Natural killer cell (primary cell): ENCODE results near the gene TLL2. TPM values are rescaled to one million over a fixed set of nuclear protein-coding genes. Genes with fewer than 3 reads are reported as not detected.

Experiments used
- ATAC-seq, 3 donors: fragments of 150-1000 bp in 2 of 3; fragments of 200-7000 bp in 1 of 3; cut with Tn5 transposase; 1 replicate in 1 of 3; 2 replicates in 2 of 3; pipeline ENCODE4 v1.10.0; 2021; ENCODE audit warnings: mild to moderate bottlenecking in 2 of 3, moderate library complexity in 2 of 3
- DNase-seq, 2 donors: peaks; one replicate each; pipeline versions ENCODE4 v3.0.0 to v3.0.0-alpha.2; 2013 to 2021; ENCODE audit warnings: mixed read lengths in 1 of 2
- H3K27ac ChIP-seq: one replicate; pipeline ENCODE4 v1.5.1; 2013; ENCODE audit warnings: mild to moderate bottlenecking, low read length
- H3K27me3 ChIP-seq: one replicate; pipeline ENCODE4 v1.6.1; 2013; ENCODE audit warnings: low read length; ENCODE audit not compliant: control insufficient read depth, insufficient read depth
- H3K36me3 ChIP-seq: one replicate; pipeline ENCODE4 v1.6.1; 2013; ENCODE audit warnings: low read length; ENCODE audit not compliant: control insufficient read depth, insufficient read depth
- H3K4me1 ChIP-seq: one replicate; pipeline ENCODE4 v1.6.1; 2013; ENCODE audit warnings: low read length; ENCODE audit not compliant: control insufficient read depth, insufficient read depth
- H3K4me3 ChIP-seq: one replicate; pipeline ENCODE4 v1.5.1; 2013; ENCODE audit warnings: low read length
- H3K9me3 ChIP-seq: one replicate; pipeline ENCODE4 v1.6.1; 2013; ENCODE audit warnings: low read length; ENCODE audit not compliant: control insufficient read depth, insufficient read depth
- H3K27ac Mint-ChIP-seq, 2 donors: one replicate each; pipeline ENCODE4 v1.8.0; 2022; ENCODE audit warnings: mild to moderate bottlenecking in 2 of 2, mixed read lengths in 2 of 2, moderate library complexity in 1 of 2
- H3K27me3 Mint-ChIP-seq, 2 donors: one replicate each; pipeline ENCODE4 v1.8.0; 2022; ENCODE audit warnings: low read depth in 2 of 2, mixed read lengths in 2 of 2
- H3K36me3 Mint-ChIP-seq: one replicate; pipeline ENCODE4 v1.8.0; 2022; ENCODE audit warnings: mixed read lengths
- H3K4me1 Mint-ChIP-seq, 2 donors: one replicate each; pipeline ENCODE4 v1.8.0; 2022; ENCODE audit warnings: mixed read lengths in 2 of 2
- H3K4me3 Mint-ChIP-seq: one replicate; pipeline ENCODE4 v1.8.0; 2022; ENCODE audit warnings: mild to moderate bottlenecking, moderate library complexity, mixed read lengths
- H3K9me3 Mint-ChIP-seq, 2 donors: one replicate each; pipeline ENCODE4 v1.8.0; 2022; ENCODE audit warnings: mixed read lengths in 2 of 2
- WGBS: methylation state at CpG from one replicate; pipeline ENCODE4 v1.1.7; 2013; ENCODE audit warnings: missing lambda C conversion rate; ENCODE audit not compliant: insufficient coverage; 5-methylcytosine and 5-hydroxymethylcytosine counted together
- intact Hi-C: fragments of 100-400 bp; cut with micrococcal nuclease; formaldehyde crosslinking; loops from one replicate; pipeline ENCODE4 v1.14.2; 2022
- total RNA-seq, 4 donors: library from RNA; stranded (reverse); fragments of 120-200 nt in 1 of 4; gene quantifications; one replicate each; pipeline versions ENCODE4 v1.2.3 to v1.2.4, GENCODE V29; 2013 to 2022
- TF ChIP-seq, protein P1 (sequence below): fragments of 200-600 bp; IDR thresholded peaks from one replicate; pipeline ENCODE4 v1.8.0; 2022; ENCODE audit warnings: antibody characterized with exemption

TLL2 gene
- total RNA-seq, 3 donors from 2014 or later (not counting 1 experiment from before 2014, with no cell fraction given): not detected

DNA sequence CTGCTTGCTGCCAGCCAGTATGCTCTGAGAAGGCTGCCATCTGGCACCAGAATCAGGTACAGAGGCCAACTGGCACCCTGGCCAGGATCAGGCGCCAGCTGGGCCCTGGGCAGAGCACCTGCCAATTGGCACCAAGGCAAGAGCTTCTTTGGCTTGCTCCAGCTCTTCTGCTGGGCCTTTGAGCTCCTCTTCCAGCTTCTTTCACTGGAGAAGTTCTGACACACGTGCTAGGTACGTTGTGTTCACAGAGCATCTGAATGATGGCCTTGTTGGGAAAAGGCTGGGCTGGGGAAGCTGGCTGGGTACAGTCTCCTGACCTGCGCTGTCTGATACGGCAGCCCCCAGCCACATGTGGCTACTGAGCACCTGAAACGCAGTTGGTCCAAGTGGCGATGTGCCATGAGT lies 123.3 kb downstream of the TLL2 start:
- no peaks in the 10 kb centered on the region for H3K36me3 Mint-ChIP-seq
- no peaks in the 10 kb centered on the region for H3K36me3 ChIP-seq
- H3K27me3 ChIP-seq: no peaks in the 10 kb centered on the region
- no peaks in the 10 kb centered on the region for H3K4me1 ChIP-seq
- TF ChIP-seq, protein P1, sequence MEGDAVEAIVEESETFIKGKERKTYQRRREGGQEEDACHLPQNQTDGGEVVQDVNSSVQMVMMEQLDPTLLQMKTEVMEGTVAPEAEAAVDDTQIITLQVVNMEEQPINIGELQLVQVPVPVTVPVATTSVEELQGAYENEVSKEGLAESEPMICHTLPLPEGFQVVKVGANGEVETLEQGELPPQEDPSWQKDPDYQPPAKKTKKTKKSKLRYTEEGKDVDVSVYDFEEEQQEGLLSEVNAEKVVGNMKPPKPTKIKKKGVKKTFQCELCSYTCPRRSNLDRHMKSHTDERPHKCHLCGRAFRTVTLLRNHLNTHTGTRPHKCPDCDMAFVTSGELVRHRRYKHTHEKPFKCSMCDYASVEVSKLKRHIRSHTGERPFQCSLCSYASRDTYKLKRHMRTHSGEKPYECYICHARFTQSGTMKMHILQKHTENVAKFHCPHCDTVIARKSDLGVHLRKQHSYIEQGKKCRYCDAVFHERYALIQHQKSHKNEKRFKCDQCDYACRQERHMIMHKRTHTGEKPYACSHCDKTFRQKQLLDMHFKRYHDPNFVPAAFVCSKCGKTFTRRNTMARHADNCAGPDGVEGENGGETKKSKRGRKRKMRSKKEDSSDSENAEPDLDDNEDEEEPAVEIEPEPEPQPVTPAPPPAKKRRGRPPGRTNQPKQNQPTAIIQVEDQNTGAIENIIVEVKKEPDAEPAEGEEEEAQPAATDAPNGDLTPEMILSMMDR: no peak
- H3K4me3 ChIP-seq: no peak overlapping the region
- intact Hi-C loops: no loop called here
- H3K27me3 Mint-ChIP-seq: peaks cover 12 to 27% of the 10 kb centered on the region in 2 donors
- no peaks in the 10 kb centered on the region for H3K9me3 ChIP-seq
- no peaks in the 10 kb centered on the region for H3K9me3 Mint-ChIP-seq
- no peak overlapping the region for H3K27ac ChIP-seq
- H3K4me1 Mint-ChIP-seq: no peaks in the 10 kb centered on the region
- DNase-seq (no peak), ATAC-seq (no peak)
- no peak overlapping the region for H3K4me3 Mint-ChIP-seq
- H3K27ac Mint-ChIP-seq: no peak overlapping the region
- WGBS: 81% methylated on average over 7 of the region's 7 CpGs

DNA sequence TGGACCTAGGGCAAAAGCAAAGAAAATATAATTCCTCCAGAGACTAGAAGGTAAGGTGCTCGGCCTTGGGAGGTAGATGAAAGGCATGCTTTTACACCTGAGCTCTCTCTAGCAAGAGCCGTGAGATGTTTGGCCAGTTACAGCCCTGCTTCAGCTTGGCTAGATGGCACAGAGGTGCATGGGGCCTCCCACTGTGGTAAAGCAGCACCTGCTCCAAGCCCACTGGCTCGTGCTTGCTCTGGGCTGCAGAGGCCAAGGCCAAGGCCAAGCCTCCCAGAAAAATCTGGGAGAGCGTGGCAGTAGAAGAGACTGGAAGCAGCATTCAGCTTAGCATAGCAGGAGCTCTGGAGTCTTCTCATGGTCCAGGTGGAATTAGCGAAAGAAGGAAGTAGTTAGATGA lies 123.9 kb downstream of the TLL2 start:
- DNase-seq: no peak
- Mint-ChIP-seq H3K36me3 (no peaks in the 10 kb centered on the region), H3K4me3 (no peak overlapping the region), H3K27ac (no peak overlapping the region), H3K9me3 (no peaks in the 10 kb centered on the region), H3K27me3 (peaks cover 12 to 27% of the 10 kb centered on the region in 2 donors), H3K4me1 (no peaks in the 10 kb centered on the region)
- H3K4me1 ChIP-seq: no peaks in the 10 kb centered on the region
- no peak overlapping the region for H3K4me3 ChIP-seq
- intact Hi-C loops: no loop called here
- H3K27me3 ChIP-seq: no peaks in the 10 kb centered on the region
- ATAC-seq: no peak
- TF ChIP-seq, protein P1: no peak
- no peaks in the 10 kb centered on the region for H3K36me3 ChIP-seq
- WGBS: 76% methylated on average over 5 of the region's 5 CpGs
- no peak overlapping the region for H3K27ac ChIP-seq
- H3K9me3 ChIP-seq: no peaks in the 10 kb centered on the region

DNA sequence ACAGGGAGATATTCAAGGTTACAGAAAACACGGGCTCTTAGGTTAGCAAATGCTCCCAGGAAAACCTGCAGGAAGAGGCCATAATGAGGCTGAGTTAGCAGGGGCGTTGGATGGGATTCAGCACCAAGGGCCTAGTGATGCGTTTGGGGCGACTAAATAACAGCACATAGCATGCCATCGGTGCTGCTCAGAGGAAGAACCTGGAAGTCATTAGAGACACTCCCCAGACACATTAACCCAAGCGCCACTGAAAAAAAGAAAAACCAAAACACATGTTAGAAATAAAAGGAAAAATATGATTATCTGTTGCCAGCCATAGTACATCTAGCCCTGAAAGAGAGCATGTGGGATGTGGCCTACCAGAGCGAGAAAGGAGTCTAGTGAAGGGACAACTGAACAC lies 126.1 kb downstream of the TLL2 start:
- intact Hi-C loops: no loop called here
- no peak overlapping the region for H3K27ac Mint-ChIP-seq
- H3K27me3 ChIP-seq: no peaks in the 10 kb centered on the region
- TF ChIP-seq, protein P1: no peak
- H3K4me1 Mint-ChIP-seq: no peaks in the 10 kb centered on the region
- H3K27me3 Mint-ChIP-seq: peaks cover 7 to 27% of the 10 kb centered on the region in 2 donors
- DNase-seq (no peak), ATAC-seq (no peak)
- H3K4me3 ChIP-seq: no peak overlapping the region
- 86% methylated on average over 6 of the region's 7 CpGs for WGBS
- H3K36me3 Mint-ChIP-seq: no peaks in the 10 kb centered on the region
- H3K9me3 Mint-ChIP-seq: no peaks in the 10 kb centered on the region
- no peaks in the 10 kb centered on the region for H3K36me3 ChIP-seq
- H3K27ac ChIP-seq: no peak overlapping the region
- no peaks in the 10 kb centered on the region for H3K9me3 ChIP-seq
- H3K4me3 Mint-ChIP-seq: no peak overlapping the region
- H3K4me1 ChIP-seq: no peaks in the 10 kb centered on the region

DNA sequence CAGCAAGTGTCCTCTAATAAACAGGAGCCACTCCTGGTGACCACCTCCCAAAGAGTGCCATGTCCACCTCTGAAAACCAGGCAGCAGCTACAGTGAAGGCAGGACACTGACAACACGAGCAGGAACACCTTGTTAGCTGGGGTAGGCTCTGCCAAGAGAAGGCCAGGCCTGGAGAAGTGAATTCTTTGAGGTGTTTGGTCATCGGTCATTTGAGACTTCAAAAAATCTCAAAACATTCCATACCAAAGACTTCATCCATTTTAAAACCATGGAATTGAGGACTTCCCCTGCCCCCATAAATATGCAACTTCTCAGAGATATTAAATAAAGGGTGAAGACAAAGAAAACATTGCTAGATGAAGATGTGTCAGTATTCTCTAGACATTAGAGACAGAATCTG lies 126.6 kb downstream of the TLL2 start:
- H3K4me1 Mint-ChIP-seq: no peaks in the 10 kb centered on the region
- H3K27ac ChIP-seq: no peak overlapping the region
- H3K27me3 ChIP-seq: no peaks in the 10 kb centered on the region
- no peaks in the 10 kb centered on the region for H3K9me3 ChIP-seq
- no peaks in the 10 kb centered on the region for H3K36me3 Mint-ChIP-seq
- ATAC-seq (no peak), DNase-seq (no peak)
- WGBS: 83% methylated on average over 1 of the region's 2 CpGs
- intact Hi-C loops: no loop called here
- H3K4me3 ChIP-seq: no peak overlapping the region
- TF ChIP-seq, protein P1: no peak
- H3K27ac Mint-ChIP-seq: no peak overlapping the region
- H3K27me3 Mint-ChIP-seq: peaks cover 7 to 27% of the 10 kb centered on the region in 2 donors
- H3K36me3 ChIP-seq: no peaks in the 10 kb centered on the region
- H3K9me3 Mint-ChIP-seq: no peaks in the 10 kb centered on the region
- no peak overlapping the region for H3K4me3 Mint-ChIP-seq
- no peaks in the 10 kb centered on the region for H3K4me1 ChIP-seq
